C1 segment of cervical spinal cord (tissue), 14 donors: ENCODE data around the gene BFSP2.

Source experiments
- DNase-seq, 14 donors: peaks; one replicate each; lab custom pipeline; 2025; lab: John Stamatoyannopoulos, UW

Gene BFSP2

GRCh38 chr3:133383175-133383574, 16.7 kb upstream of the BFSP2 start:
- no peak for DNase-seq

- no peak for DNase-seq
These were observed 16.1 kb upstream of the BFSP2 start for GRCh38 chr3:133383741-133384140.

- DNase-seq = peak in 11 of 14 donors; percentile 9 to 45 (median 25)
These were observed 15.4 kb upstream of the BFSP2 start for GRCh38 chr3:133384331-133385027.

GRCh38 chr3:133386876-133387275, 13.0 kb upstream of the BFSP2 start:
- no peak for DNase-seq

GRCh38 chr3:133387341-133387740, 12.5 kb upstream of the BFSP2 start:
- no peak for DNase-seq

GRCh38 chr3:133388696-133389395, 11.0 kb upstream of the BFSP2 start:
- no peak for DNase-seq

GRCh38 chr3:133390715-133391114, 9.1 kb upstream of the BFSP2 start:
- no peak for DNase-seq

- no peak for DNase-seq
These were observed 6.7 kb upstream of the BFSP2 start for GRCh38 chr3:133393204-133393603.

- DNase-seq = peak in 1 of 14 donors; percentile 5
These were observed 6.0 kb upstream of the BFSP2 start for GRCh38 chr3:133393691-133394474.

- DNase-seq = no peak
These were observed 5.1 kb upstream of the BFSP2 start for GRCh38 chr3:133394561-133395311.

GRCh38 chr3:133396906-133397305, 3.0 kb upstream of the BFSP2 start:
- DNase-seq = no peak

GRCh38 chr3:133401374-133402135, 1.7 kb downstream of the BFSP2 start:
- peak in 2 of 14 donors; percentile 10 to 52 for DNase-seq

- DNase-seq = no peak
These were observed 5.1 kb downstream of the BFSP2 start for GRCh38 chr3:133404920-133405319.

- DNase-seq = no peak
These were observed 8.5 kb downstream of the BFSP2 start for GRCh38 chr3:133408366-133408765.

GRCh38 chr3:133408961-133409360, 9.1 kb downstream of the BFSP2 start:
- DNase-seq = no peak

GRCh38 chr3:133410191-133410892, 10.5 kb downstream of the BFSP2 start:
- DNase-seq = no peak

GRCh38 chr3:133412183-133413132, 12.6 kb downstream of the BFSP2 start:
- no peak for DNase-seq

GRCh38 chr3:133413161-133414020, 13.5 kb downstream of the BFSP2 start:
- peak in 6 of 14 donors; percentile 7 to 29 (median 16) for DNase-seq
